Sciatic nerve (tissue), 2 donors: Measurements from ENCODE around the gene BMF. TPM values are rescaled to one million over a fixed set of nuclear protein-coding genes. Genes with fewer than 3 reads are reported as not detected.
"Not testable (repeated sequence)": the region's sequence is repeated elsewhere in the genome, so short reads cannot be mapped to it uniquely, and the experiment has no call there.

Source experiments
- ATAC-seq: fragments of 200-7000 bp; cut with Tn5 transposase; one replicate; pipeline ENCODE4 v1.9.1; 2020; ENCODE audit warnings: mild to moderate bottlenecking, moderate library complexity
- DNase-seq: peaks from one replicate; pipeline ENCODE4 v3.0.0-alpha.2; 2020; ENCODE audit warnings: low spot score
- intact Hi-C: fragments of 100-400 bp; cut with DNase I; formaldehyde crosslinking; loops from one replicate; pipeline ENCODE4 v1.14.2; 2022
- total RNA-seq: library from RNA; stranded (reverse); fragmentation: NEBNext Ultra II Directional; extraction: Animal tissue kit (Norgen Biotek cat#: 25700); gene quantifications from one replicate; pipeline ENCODE4 v1.2.1, GENCODE V29; 2021
- donor health status: DM: no; HTN: no; CAD: no.
- donor health status: DM: no; HTN: no; CAD: no.

The BMF gene
- total RNA-seq, 1 donor from 2014 or later = 15.0 TPM

DNA sequence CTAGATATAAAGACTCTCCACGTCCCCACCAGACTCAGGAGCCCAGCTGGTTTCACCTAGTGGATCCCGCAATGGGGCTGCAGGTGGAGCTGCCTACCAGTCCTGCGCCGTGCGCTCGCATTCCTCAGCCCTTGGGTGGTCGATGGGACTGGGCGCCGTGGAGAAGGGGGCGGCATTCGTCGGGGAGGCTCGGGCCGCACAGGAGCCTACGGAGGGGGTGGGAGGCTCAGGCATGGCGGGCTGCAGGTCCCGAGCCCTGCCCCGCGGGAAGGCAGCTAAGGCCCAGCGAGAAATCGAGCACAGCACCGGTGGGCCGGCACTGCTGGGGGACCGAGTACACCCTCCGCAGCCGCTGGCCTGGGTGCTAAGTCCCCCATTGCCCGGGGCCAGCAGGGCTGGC, 34.0 kb downstream of the BMF start:
- ATAC-seq, intact Hi-C loops, DNase-seq: not testable (repeated sequence)

DNA sequence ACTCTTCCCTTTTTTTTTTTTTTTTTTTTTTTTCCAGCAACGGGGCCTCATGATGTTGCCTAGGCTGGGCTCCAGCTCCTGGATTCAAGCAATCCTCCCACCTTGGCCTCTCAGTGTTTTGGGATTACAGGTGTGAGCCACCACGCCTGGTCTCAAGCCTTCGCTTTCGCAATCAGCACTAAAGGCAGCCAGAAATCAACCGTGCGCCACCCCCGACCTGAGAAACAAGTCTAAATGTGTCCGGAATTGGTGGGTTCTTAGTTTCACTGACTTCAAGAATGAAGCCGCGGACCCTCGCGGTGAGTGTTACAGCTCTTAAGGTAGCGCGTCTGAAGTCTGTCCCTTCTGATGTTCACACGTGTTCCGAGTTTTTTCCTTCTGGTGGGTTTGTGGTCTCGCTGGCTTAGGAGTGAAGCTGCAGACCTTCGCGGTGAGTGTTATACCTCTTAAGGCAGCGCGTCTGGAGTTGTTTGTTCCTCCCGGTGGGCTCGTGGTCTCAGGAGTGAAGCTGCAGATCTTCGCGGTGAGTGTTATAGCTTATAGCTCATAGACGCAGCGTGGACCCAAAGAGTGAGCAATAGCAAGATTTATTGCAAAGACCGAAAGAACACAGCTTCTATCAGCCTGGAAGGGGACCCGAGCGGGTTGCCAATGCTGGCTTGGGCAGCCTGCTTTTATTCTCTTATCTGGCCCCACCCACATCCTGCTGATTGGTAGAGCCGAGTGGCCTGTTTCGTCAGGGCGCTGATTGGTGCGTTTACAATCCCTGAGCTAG, 34.8 kb downstream of the BMF start:
- intact Hi-C loops, DNase-seq, ATAC-seq: not testable (repeated sequence)

DNA sequence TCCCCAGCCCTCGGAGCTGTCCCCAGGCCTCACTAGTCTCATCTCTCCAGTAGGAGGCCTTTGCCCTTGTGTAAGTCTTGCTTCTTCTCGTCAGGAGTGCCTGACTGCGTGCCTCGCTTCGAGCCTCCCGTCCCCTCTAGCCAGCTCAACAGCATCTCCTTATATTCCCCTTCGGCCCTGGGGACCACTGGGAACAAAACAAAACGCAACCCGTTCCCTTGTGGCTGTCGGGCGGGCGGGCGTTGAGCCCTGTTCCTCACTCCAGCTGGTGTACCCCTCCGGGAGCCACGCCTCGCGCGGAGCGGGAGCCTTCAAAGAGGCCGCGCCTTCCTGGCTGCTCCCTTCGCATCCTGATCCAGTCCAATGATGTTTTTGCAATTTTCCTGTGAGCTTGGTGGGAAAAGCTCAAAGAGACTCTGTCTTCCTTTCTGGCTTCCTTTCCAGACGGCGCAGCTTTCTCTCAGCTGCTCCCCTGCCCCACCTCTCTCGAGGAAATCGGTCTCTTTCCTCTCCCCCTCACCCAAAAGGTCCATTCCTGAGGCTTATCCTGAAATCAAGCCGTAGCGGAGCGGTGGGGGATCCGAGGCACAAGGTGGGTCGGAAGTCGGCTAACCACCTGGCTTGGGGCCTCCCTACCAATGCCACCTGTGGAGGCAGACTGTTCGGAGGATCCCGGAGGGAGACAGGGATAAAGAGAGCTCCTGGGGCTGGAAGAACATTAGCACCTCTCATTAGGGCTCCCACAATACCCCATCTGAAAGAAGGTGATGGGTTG, 36.3 kb downstream of the BMF start:
- intact Hi-C loops = no loop called here
- ATAC-seq (peak; percentile 68), DNase-seq (no peak)

DNA sequence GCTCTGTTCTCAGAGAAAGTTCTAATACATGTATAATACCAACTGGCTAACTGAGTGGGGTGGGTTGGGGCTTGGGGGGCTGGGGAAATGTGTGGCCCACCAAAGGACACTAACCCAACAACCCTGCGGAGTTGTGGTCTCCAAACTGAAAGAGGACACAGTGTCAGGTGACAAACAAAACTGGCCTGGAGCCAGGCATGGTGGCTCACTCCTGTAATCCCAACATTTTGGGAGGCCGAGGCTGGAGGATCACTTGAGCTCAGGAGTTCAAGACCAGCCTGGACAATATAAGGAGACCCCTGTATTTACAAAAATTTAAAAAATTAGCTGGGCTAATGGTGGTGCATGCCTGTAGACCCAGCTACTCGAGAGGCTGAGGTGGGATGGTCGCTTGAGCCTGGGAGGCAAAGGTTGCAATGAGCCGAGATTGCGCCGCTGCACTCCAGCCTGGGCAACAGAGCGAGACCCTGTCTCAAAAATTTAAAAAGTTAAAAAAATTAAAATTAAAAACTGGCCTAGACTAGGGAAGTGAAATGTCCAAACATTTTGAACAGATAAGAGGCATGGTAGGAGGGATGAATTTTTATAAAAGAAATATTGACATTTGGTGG, 38.0 kb downstream of the BMF start:
- ATAC-seq (no peak), DNase-seq (no peak)
- intact Hi-C loops = no loop called here

DNA sequence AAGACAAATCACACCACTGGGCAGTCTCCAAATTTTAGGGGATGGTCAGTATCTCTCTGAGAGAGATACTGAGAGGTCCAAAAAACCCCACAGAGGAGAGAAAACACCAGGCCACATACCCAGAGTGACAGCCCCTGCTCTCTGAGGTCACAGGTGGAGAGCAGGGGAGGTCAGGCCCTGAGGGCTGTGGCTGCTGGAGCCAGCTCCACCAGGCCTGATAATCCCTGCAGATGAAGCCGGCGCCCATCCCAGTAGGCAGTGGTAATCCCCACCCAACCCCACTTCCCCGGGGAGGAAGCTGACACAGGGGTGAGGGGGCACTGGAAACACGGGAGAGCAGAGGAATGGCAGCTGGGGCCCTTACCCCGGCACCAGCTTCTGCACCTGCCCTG, 38.5 kb downstream of the BMF start:
- DNase-seq (no peak), ATAC-seq (no peak)
- intact Hi-C loops = no loop called here

DNA sequence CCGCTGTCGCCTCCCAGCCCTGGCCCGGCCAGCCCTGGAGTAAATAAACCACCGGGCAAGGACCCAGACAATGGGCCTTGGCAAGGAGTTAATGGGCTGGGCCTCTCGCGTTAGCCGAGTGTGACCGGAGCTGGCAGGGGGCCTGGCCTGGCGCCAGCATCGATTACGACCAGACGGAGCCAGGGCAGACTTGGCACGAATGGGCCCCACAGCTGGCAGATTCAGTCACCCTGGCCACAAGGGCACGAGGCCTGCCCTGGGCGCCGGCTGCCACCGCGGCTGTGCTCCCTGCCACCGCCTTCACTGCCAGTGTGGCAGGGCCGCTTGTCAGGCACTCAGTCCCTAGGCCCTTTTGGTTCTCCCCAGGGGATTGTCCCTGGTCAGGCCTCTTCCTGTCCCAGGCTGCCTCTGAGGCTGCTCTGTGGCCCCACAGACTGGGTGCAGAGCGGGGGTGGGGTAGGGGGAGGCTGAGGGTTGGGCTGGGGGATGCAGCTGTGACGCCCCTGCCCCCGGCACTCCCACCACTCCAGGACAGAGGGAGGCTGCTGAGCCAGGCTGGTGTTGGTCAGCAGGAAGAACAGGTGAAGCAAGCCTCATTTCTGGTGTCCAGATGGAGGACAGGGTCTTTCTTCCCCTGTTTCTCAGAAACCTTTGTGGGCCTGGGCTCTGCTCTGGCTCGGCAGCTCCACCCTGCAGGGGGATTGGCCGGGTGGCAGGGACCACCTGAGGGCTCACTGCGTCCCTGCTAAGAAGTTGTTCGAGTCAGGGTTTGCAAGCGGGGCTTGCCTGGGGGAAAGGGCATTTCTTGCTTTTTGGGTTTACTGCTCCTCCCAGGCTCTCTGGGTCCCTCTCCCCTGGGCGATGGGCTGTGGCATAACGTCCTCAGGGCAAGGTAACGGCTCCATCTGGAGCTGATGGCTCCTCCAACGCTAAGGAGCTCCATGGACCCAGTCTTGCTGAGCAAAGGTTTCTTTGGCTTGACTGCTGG, 39.2 kb downstream of the BMF start:
- DNase-seq = peak; percentile 91
- intact Hi-C loops = no loop called here
- ATAC-seq = peak; percentile 85

DNA sequence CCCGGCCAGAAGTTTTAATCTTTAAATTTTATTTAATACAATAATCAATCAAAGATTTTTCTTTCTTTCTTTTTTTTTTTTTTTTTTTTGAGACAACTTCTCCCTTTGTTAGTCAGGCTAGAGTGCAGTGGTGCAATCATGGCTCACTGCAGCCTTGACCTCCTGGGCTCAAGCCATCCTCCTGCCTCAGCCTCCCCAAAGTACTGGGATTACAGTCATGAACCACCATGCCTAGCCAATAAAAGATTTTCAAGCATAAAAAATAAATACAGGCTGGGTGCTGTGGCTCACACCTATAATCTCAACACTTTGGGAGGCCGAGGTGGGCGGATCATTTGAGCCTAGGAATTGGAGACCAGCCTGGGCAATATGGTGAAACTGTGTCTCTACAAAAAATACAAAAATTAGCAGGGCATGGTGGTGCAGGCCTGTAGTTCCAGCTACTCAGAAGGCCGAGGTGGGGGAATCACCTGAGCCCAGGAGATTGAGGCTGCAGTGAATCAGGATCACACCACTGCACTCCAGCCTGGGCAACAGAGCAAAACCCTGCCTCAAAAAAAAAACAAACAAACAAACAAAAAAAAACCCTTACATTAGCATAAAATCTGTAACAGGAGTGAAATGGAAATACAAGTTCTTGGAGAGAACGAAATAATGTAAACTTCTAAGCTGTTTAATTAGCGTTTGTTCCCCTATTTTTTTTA, 40.6 kb downstream of the BMF start:
- ATAC-seq (no peak), DNase-seq (no peak)
- intact Hi-C loops = no loop called here

DNA sequence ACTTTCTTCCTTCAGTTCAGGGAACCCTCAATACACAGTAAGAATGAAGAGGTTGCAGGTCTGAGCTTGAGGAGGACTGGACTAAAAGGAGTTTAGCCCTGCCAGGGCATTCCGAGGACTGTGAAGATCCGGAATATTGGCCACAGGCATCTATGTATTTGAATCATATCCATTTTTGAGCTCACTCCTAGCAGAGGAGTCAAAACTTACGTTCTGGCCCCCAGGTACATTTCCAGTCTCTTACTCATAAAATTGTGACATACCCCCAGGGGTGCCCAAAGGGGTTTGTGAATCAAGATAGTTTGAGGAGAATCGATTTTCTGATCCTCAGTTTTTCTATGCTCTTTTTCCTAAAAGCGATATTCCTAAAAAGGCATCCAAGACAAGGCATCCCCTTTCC, 42.1 kb downstream of the BMF start:
- intact Hi-C loops = no loop called here
- no peak for ATAC-seq
- DNase-seq = peak; percentile 9

DNA sequence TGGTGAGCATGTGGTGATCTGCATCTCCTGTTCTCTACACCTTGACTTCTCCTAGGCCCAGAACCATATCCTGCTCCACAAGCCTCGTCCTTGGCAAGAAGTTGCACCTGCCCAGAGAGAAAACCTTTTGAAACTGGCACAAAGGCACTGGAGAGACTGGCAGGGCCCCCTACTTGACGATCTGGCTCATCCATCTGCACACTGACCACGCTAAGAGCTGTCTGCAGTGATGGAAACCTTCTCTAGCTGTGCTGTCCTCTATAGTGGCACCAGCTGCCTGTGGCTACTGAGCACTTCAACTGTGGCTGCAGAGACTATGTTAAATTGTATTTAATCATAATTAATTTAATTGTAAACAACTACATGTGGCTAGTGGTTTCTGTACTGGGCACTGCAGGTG, 43.5 kb downstream of the BMF start:
- ATAC-seq = no peak
- intact Hi-C loops = no loop called here
- DNase-seq = peak; percentile 34

DNA sequence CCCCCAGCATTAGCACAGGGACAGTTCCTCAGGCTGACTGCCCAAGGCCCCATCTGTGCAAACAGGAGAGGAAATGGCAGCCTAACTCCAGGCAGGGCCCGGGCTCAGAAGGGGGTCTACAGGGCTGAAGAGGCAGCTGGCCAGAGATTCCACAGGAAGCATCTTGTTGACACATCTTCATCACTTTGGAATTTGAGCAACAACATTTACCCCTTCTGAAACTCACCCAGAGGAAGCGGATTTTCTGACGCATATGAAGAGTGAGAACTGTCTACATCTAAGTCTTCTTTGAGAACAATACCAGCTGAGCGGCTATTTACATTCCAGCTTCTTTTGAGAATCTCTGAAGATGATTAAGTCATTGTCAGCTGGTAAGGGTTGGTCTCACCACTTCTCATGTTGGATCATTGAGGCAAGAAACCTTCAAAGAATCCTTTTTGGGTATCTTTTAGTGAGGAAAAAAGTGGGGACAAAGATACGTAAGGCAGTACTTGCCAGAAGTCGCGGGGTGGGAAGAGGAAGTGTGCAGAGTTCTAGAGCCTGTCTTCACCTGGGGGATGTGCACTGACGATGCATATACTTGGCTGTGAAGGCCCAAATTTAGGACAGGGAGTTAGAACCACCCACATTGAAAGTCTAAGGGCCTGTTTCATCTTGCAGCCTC, 44.3 kb downstream of the BMF start:
- no peak for ATAC-seq
- DNase-seq = peak; percentile 26
- intact Hi-C loops = no loop called here

DNA sequence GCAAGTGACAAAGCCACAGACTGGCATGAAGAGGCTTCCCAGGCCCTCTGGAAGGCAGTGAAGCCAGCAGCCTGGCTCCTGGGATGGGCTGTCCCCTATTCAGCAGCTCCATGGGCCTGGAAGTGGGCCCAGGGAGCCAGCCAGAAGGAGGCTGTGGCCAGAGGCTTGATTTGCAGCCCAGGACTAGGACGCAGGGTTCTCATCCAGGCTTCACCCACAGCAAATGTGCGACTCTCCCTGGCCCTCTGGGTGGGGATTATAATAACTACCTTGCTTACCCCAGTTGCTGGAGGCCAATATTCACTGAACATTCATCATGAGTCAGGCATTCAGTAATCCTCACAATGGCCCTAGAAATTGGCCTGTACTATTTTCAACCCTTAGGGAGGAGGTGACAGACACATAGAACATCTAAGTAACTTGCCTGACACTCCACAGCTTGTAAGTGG, 45.1 kb downstream of the BMF start:
- ATAC-seq (no peak), DNase-seq (no peak)
- intact Hi-C loops = no loop called here

DNA sequence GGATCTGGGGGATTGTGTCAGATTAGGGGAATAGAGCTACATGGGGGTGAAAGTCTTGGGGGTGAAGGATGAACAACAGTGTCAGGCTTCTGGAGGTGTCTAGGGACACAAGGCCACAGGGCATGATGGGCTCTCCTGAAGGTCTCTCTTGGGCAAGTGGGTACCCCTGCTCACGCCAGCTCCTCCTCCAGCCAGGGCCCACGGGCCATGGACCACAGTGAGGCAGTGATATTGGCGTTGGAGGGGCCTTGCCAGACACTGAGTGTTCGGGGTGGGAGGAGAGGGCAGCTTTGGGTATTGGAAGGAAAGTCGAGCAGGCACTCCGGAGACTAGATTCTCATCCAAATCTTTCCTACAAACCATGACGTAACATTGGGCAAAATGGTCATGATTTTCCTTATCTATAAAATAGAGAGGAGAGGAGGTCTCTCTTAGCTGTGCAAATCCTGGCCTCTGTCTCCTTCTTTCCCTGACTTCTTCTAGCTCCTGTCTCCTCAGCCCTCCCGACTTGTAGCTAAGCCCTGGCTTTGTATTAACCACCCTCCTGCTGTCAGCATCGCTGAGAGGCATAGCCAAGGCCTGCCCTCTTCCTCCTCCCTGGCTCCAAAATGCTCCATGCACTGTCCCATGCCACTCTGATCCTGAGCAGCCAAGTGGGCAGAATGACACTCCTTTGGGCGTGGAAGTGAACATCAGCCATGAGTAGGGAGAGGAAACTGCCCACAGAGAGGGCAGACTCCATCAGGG, 45.7 kb downstream of the BMF start:
- intact Hi-C loops = no loop called here
- ATAC-seq = no peak
- peak; percentile 43 for DNase-seq

DNA sequence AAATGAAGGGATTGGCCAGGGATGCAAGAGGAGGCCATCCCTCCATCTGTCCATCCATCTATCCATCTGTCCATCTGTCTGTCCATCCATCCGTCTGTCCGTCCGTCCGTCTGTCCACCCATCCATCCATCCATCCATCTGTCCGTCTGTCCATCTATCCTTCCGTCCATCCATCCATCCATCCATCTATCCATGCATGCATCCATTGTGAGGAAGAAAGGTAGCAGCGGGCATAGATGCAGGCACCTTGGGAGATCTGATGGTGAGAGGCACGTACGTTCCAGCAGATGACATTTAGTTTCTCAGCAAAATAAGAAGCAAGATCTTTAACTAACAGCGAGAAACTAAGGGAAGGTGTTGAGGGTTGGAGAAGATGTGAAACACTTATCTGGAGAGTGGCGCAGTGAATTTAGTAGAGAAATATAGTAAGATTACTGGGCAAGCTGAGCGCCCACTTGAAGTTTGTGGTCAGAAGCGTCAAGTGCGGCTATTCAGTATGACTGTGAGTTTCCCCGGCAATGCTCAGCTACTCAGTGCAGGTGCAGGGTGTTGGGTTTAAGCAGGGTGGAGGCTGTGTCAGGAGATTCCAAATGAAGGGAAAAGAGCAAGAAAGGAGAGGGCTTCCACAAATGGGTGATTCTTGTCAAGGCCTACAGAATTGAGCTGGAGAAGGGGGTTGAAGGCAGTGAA, 47.3 kb downstream of the BMF start:
- ATAC-seq = no peak
- DNase-seq = no peak
- intact Hi-C loops = no loop called here

DNA sequence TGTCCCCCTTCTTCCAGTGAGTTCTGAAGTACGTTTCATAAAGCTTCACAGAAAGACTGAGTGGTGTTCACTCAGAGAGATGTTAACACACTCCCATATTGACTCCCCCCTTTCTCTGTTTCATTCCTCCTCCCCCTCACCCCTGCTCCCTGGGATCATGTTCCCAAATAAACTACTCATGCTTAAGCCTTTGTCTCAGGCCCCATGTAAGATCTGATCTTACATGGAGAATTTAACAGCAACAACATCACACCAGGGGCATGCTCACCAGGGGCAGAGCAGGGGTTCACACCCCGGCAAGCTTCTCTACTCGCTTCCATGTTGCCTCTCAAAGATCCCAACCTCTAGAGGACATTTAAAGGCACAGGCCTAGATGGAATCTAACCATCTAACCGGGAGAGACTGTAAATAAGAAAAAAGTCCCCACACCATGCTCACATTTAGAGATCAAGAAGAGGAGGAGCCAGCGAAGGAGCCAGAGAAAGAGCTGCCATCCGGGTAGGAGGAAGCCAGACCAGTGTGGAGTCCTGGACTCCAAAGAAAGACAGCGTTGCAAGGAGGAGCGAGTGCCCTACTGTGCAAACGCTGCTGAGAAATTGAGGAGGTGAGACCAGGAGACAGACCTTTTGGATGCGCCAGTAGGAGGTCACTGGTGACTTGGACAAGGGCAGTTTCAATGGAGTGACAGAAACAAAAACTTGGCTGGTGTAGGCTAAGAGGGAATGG, 48.3 kb downstream of the BMF start:
- ATAC-seq (no peak), DNase-seq (no peak)
- intact Hi-C loops = no loop called here

DNA sequence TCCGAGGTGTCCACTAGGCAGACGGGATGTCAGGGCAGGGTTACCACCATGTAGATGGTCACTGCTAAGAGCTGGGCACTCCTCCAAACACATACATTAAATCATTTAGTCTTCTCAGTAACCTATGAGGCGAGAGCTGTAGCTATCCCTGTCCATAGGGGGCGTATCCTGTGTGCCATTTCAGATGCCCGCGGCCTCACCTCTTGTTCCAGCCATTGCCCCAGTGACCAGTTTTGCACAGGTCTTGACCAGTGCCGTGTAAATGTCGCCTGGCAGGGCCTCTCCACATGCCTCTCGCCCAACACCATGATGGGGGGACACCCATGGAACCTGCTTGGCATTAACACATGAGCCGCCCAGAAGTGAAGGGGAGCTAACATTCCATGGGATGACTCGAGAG, 48.9 kb downstream of the BMF start:
- ATAC-seq (no peak), DNase-seq (no peak)
- intact Hi-C loops = no loop called here
